ENCODE measurements around the gene RPL18. TPM values are rescaled to one million over a fixed set of nuclear protein-coding genes. Genes with fewer than 3 reads are reported as not detected.

The RPL18 gene
- total RNA-seq, 1 donor from 2014 or later, result 1,358 TPM

GRCh38 chr19:48632286-48632685 lies 13.3 kb upstream of the RPL18 start:
- intact Hi-C loops (cut with micrococcal nuclease), result loop anchor here (10.0 kb wide), 1 partner anchor 1377 kb away; the partner anchor contains the start of gene CCDC9

- intact Hi-C loops (cut with micrococcal nuclease), result loop anchor here (10.0 kb wide), 1 partner anchor 1376 kb away; the partner anchor contains the start of gene CCDC9
Observed at GRCh38 chr19:48631225-48631624, 12.2 kb upstream of the RPL18 start.

GRCh38 chr19:48630296-48631063 lies 11.5 kb upstream of the RPL18 start:
- intact Hi-C loops (cut with micrococcal nuclease), result loop anchor here (10.0 kb wide), 1 partner anchor 1376 kb away; the partner anchor contains the start of gene CCDC9

GRCh38 chr19:48629599-48630295 lies 10.8 kb upstream of the RPL18 start:
- intact Hi-C loops (cut with micrococcal nuclease), result loop anchor here (10.0 kb wide), 1 partner anchor 1375 kb away; the partner anchor contains the start of gene CCDC9

- intact Hi-C loops (cut with micrococcal nuclease), result no loop called here
Observed at GRCh38 chr19:48629297-48629598, 10.3 kb upstream of the RPL18 start.

GRCh38 chr19:48628486-48629296 lies 9.7 kb upstream of the RPL18 start:
- intact Hi-C loops (cut with micrococcal nuclease), result no loop called here

GRCh38 chr19:48627865-48628314 lies 8.9 kb upstream of the RPL18 start:
- intact Hi-C loops (cut with micrococcal nuclease), result no loop called here

- intact Hi-C loops (cut with micrococcal nuclease), result no loop called here
Observed at GRCh38 chr19:48627201-48627864, 8.4 kb upstream of the RPL18 start.

- intact Hi-C loops (cut with micrococcal nuclease), result no loop called here
Observed at GRCh38 chr19:48625891-48626327, 6.9 kb upstream of the RPL18 start.

- intact Hi-C loops (cut with micrococcal nuclease), result loop anchor here (1.0 kb wide), 1 partner anchor 12 kb away; the partner anchor contains the start of gene DBP
Observed at GRCh38 chr19:48624791-48625723, 6.1 kb upstream of the RPL18 start.

- intact Hi-C loops (cut with micrococcal nuclease), result loop anchor here (1.0 kb wide), 1 partner anchor 13 kb away; the partner anchor contains the start of gene DBP
Observed at GRCh38 chr19:48624067-48624594, 5.2 kb upstream of the RPL18 start.

- intact Hi-C loops (cut with micrococcal nuclease), result loop anchor here (1.0 kb wide), 1 partner anchor 14 kb away; the partner anchor contains the start of gene DBP
Observed at GRCh38 chr19:48623556-48624066, 4.6 kb upstream of the RPL18 start.

GRCh38 chr19:48619692-48620585 lies 961 bp upstream of the RPL18 start:
- intact Hi-C loops (cut with micrococcal nuclease), result loop anchor here (1.0 to 5.0 kb wide), 13 partner anchors 14 to 1256 kb away; partner anchors contain the start of genes CYTH2, EMP3, GRWD1 and GYS1

- intact Hi-C loops (cut with micrococcal nuclease), result loop anchor here (2.0 to 5.0 kb wide), 3 partner anchors 286 to 451 kb away; partner anchors contain the start of gene EMP3
Observed at GRCh38 chr19:48618278-48618915, 581 bp downstream of the RPL18 start.

GRCh38 chr19:48617146-48617937 lies 1.6 kb downstream of the RPL18 start:
- intact Hi-C loops (cut with micrococcal nuclease), result loop anchor here (5.0 kb wide), 1 partner anchor 450 kb away; no protein-coding TSS in a partner anchor

GRCh38 chr19:48616491-48617056 lies 2.4 kb downstream of the RPL18 start:
- intact Hi-C loops (cut with micrococcal nuclease), result loop anchor here (5.0 kb wide), 1 partner anchor 449 kb away; no protein-coding TSS in a partner anchor
